Renal pelvis (tissue), 12 donors: Measurements from ENCODE around the gene F8A2. TPM values are rescaled to one million over a fixed set of nuclear protein-coding genes. Genes with fewer than 3 reads are reported as not detected.
"Not testable (repeated sequence)": the region's sequence is repeated elsewhere in the genome, so short reads cannot be mapped to it uniquely, and the experiment has no call there.

Experiments used
- DNase-seq: peaks from one replicate; pipeline ENCODE4 v3.0.0-alpha.2; 2013
- long read RNA-seq, 16 experiments: transcript quantifications; one replicate each; lab custom pipeline, GENCODE V29; 2026
- polyA plus RNA-seq, 3 donors: library from polyadenylated mRNA; unstranded; fragments of 120-200 nt; gene quantifications; one replicate each; pipeline ENCODE4 v1.2.1, GENCODE V29; 2013; ENCODE audit not compliant: insufficient read length in 3 of 3

F8A2 gene
- not detected for polyA plus RNA-seq
- long read RNA-seq, donor 1, transcript F8A2-201 (1 exons, 1,116 nt), result major isoform, 6 of 6 reads
- long read RNA-seq, donor 1, partial matches to known transcripts, result 0 of 6 reads
- long read RNA-seq, donor 1, other reads (novel, unspliced or antisense), result 0 of 6 reads
- long read RNA-seq, donor 2, partial matches to known transcripts, result 0 of 4 reads
- long read RNA-seq, donor 2, other reads (novel, unspliced or antisense), result 0 of 4 reads
- long read RNA-seq, donor 3, transcript F8A2-201 (1 exons, 1,116 nt), result major isoform, 5 of 5 reads
- long read RNA-seq, donor 3, partial matches to known transcripts, result 0 of 5 reads
- long read RNA-seq, donor 3, other reads (novel, unspliced or antisense), result 0 of 5 reads
- long read RNA-seq, donor 4, transcript F8A2-201 (1 exons, 1,116 nt), result major isoform, 8 of 8 reads
- long read RNA-seq, donor 4, partial matches to known transcripts, result 0 of 8 reads
- long read RNA-seq, donor 4, other reads (novel, unspliced or antisense), result 0 of 8 reads
- long read RNA-seq, donor 5, partial matches to known transcripts, result 0 of 2 reads
- long read RNA-seq, donor 5, other reads (novel, unspliced or antisense), result 0 of 2 reads
- long read RNA-seq, donor 6, transcript F8A2-201 (1 exons, 1,116 nt), result major isoform, 5 of 5 reads
- long read RNA-seq, donor 6, partial matches to known transcripts, result 0 of 5 reads
- long read RNA-seq, donor 6, other reads (novel, unspliced or antisense), result 0 of 5 reads
- long read RNA-seq, donor 7, partial matches to known transcripts, result 0 of 2 reads
- long read RNA-seq, donor 7, other reads (novel, unspliced or antisense), result 0 of 2 reads
- long read RNA-seq, donor 8, partial matches to known transcripts, result 0 of 4 reads
- long read RNA-seq, donor 8, other reads (novel, unspliced or antisense), result 0 of 4 reads
- long read RNA-seq, donor 9, partial matches to known transcripts, result 0 of 4 reads
- long read RNA-seq, donor 9, other reads (novel, unspliced or antisense), result 0 of 4 reads
- long read RNA-seq, donor 10, partial matches to known transcripts, result 0 of 4 reads
- long read RNA-seq, donor 10, other reads (novel, unspliced or antisense), result 0 of 4 reads
- long read RNA-seq, donor 11, partial matches to known transcripts, result 0 of 4 reads
- long read RNA-seq, donor 11, other reads (novel, unspliced or antisense), result 0 of 4 reads
- long read RNA-seq, donor 12, transcript F8A2-201 (1 exons, 1,116 nt), result major isoform, 12 of 12 reads
- long read RNA-seq, donor 12, partial matches to known transcripts, result 0 of 12 reads
- long read RNA-seq, donor 12, other reads (novel, unspliced or antisense), result 0 of 12 reads
- long read RNA-seq, donor 13, result 0 reads
- long read RNA-seq, donor 14, transcript F8A2-201 (1 exons, 1,116 nt), result major isoform, 7 of 7 reads
- long read RNA-seq, donor 14, partial matches to known transcripts, result 0 of 7 reads
- long read RNA-seq, donor 14, other reads (novel, unspliced or antisense), result 0 of 7 reads
- long read RNA-seq, donor 15, transcript F8A2-201 (1 exons, 1,116 nt), result major isoform, 10 of 28 reads
- long read RNA-seq, donor 15, partial matches to known transcripts, result 0 of 28 reads
- long read RNA-seq, donor 15, other reads (novel, unspliced or antisense), result 18 of 28 reads
- long read RNA-seq, donor 16, partial matches to known transcripts, result 0 of 3 reads
- long read RNA-seq, donor 16, other reads (novel, unspliced or antisense), result 0 of 3 reads

- not testable (repeated sequence) for DNase-seq
Measured at GRCh38 chrX:155381843-155382528, at the start of gene F8A2. F8A2 (plus strand) TSS chrX:155382095; CDS start chrX:155382115, 20 bp downstream.

GRCh38 chrX:155333544-155334100 is 48.3 kb upstream of the F8A2 start:
- no peak for DNase-seq

- peak; percentile 29 for DNase-seq
Measured at GRCh38 chrX:155334486-155335336, 47.2 kb upstream of the F8A2 start, which contains the start of gene CLIC2. CLIC2 (minus strand) TSS chrX:155334614; CDS start chrX:155334427, 187 bp downstream.

GRCh38 chrX:155335337-155335712 is 46.6 kb upstream of the F8A2 start:
- DNase-seq, result not testable (repeated sequence)

- not testable (repeated sequence) for DNase-seq
Measured at GRCh38 chrX:155345689-155346088, 36.2 kb upstream of the F8A2 start.

- DNase-seq, result not testable (repeated sequence)
Measured at GRCh38 chrX:155349448-155349847, 32.4 kb upstream of the F8A2 start.

- not testable (repeated sequence) for DNase-seq
Measured at GRCh38 chrX:155363712-155364111, 18.2 kb upstream of the F8A2 start.

GRCh38 chrX:155373777-155374458 is 8.0 kb upstream of the F8A2 start:
- not testable (repeated sequence) for DNase-seq

GRCh38 chrX:155379802-155380201 is 2.1 kb upstream of the F8A2 start:
- DNase-seq, result not testable (repeated sequence)

- not testable (repeated sequence) for DNase-seq
Measured at GRCh38 chrX:155382529-155382967, 653 bp downstream of the F8A2 start.

GRCh38 chrX:155389634-155390033 is 7.7 kb downstream of the F8A2 start:
- no peak for DNase-seq

GRCh38 chrX:155394747-155395276 is 12.9 kb downstream of the F8A2 start:
- not testable (repeated sequence) for DNase-seq

GRCh38 chrX:155406429-155406828 is 24.5 kb downstream of the F8A2 start:
- DNase-seq, result no peak

GRCh38 chrX:155417769-155418168 is 35.9 kb downstream of the F8A2 start:
- no peak for DNase-seq
